K562 (cell line): ENCODE measurements around the gene CDX1. TPM values are rescaled to one million over a fixed set of nuclear protein-coding genes. Genes with fewer than 3 reads are reported as not detected.
A peak's percentile ranks its signal among the peaks of the same experiment; 100 is the strongest.

Experiments
- ARID1B ChIP-seq: fragments of 450-650 bp; IDR thresholded peaks from 2 replicates; pipeline ENCODE4 v1.6.1; 2016; ENCODE audit warnings: antibody characterized with exemption, mild to moderate bottlenecking, inconsistent platforms
- ARID3A ChIP-seq: IDR thresholded peaks from 2 replicates; pipeline ENCODE4 v1.6.1; 2012; ENCODE audit warnings: low read depth, low read length, improper control_type of control experiment, borderline replicate concordance
- BACH1 ChIP-seq: fragments of 200-800 bp; sonication (Bioruptor generic); IDR thresholded peaks from 2 replicates; pipeline ENCODE4 v1.6.1; 2016; ENCODE audit warnings: missing genetic modification characterization, missing compliant biosample characterization
- HDGF ChIP-seq: fragments of 450-650 bp; IDR thresholded peaks from 2 replicates; pipeline ENCODE4 v1.6.1; 2016
- HES1 ChIP-seq: fragments of 450-650 bp; IDR thresholded peaks from 2 replicates; pipeline ENCODE4 v1.6.1; 2016; ENCODE audit warnings: low read depth, mild to moderate bottlenecking, moderate library complexity
- JUND ChIP-seq, 2 experiments: IDR thresholded peaks; 2 replicates in 1 of 2; 3 replicates in 1 of 2; pipeline ENCODE4 v1.6.1; 2011; ENCODE audit warnings: borderline replicate concordance in 2 of 2, low read depth in 2 of 2, low read length in 2 of 2, improper control_type of control experiment in 1 of 2, missing biosample characterization in 1 of 2, missing genetic modification characterization in 1 of 2, missing genetic modification reagents in 1 of 2
- KDM4B ChIP-seq, 2 experiments: fragments of 450-650 bp in 1 of 2; sonication (generic) in 1 of 2; IDR thresholded peaks; 2 replicates each; pipeline ENCODE4 v1.6.1; 2016 to 2017; ENCODE audit warnings: borderline replicate concordance in 2 of 2, antibody characterized with exemption in 1 of 2, low read depth in 1 of 2, mild to moderate bottlenecking in 1 of 2
- L3MBTL2 ChIP-seq: fragments of 450-650 bp; IDR thresholded peaks from 2 replicates; pipeline ENCODE4 v1.6.1; 2016; ENCODE audit warnings: mild to moderate bottlenecking, moderate library complexity
- LEF1 ChIP-seq: fragments of 450-650 bp; IDR thresholded peaks from 2 replicates; pipeline ENCODE4 v1.6.1; 2016; ENCODE audit warnings: mild to moderate bottlenecking
- MECOM ChIP-seq: fragments of 250-450 bp; sonication (Bioruptor Pico); IDR thresholded peaks from 2 replicates; pipeline ENCODE4 v1.8.0; 2022; ENCODE audit warnings: inconsistent platforms
- MED1 ChIP-seq: sonication (generic); formaldehyde crosslinking; IDR thresholded peaks from 2 replicates; pipeline ENCODE4 v1.8.1; 2023; ENCODE audit warnings: missing genetic modification reagents, borderline replicate concordance
- MEIS2 ChIP-seq: fragments of 450-650 bp; IDR thresholded peaks from 2 replicates; pipeline ENCODE4 v1.6.1; 2014; ENCODE audit warnings: mild to moderate bottlenecking; ENCODE audit not compliant: partially characterized antibody
- NFATC3 ChIP-seq: fragments of 450-650 bp; IDR thresholded peaks from 2 replicates; pipeline ENCODE4 v1.6.1; 2017; ENCODE audit warnings: mild to moderate bottlenecking
- NRF1 ChIP-seq, 2 experiments: fragments of 450-650 bp; IDR thresholded peaks in 1 of 2; conservative IDR thresholded peaks in 1 of 2; 2 replicates each; pipeline ENCODE4 v1.6.1; 2014; ENCODE audit warnings: mild to moderate bottlenecking in 2 of 2
- SOX6 ChIP-seq: fragments of 450-650 bp; IDR thresholded peaks from 2 replicates; pipeline ENCODE4 v1.6.1; 2014; ENCODE audit warnings: mild to moderate bottlenecking
- TBL1XR1 ChIP-seq, 2 experiments: IDR thresholded peaks; 2 replicates each; pipeline ENCODE4 v1.6.1; 2012; ENCODE audit warnings: improper control_type of control experiment in 2 of 2, low read length in 2 of 2, mild to moderate bottlenecking in 1 of 2
- ZBTB8A ChIP-seq: fragments of 450-650 bp; IDR thresholded peaks from 2 replicates; pipeline ENCODE4 v1.6.1; 2018; ENCODE audit warnings: mild to moderate bottlenecking, moderate library complexity; ENCODE audit not compliant: partially characterized antibody
- ZNF174 ChIP-seq: fragments of 250-450 bp; sonication (Bioruptor Pico); IDR thresholded peaks from 2 replicates; pipeline ENCODE4 v1.4.0; 2020; ENCODE audit warnings: mild to moderate bottlenecking
- ZNF395 ChIP-seq: fragments of 200-800 bp; sonication (Bioruptor generic); IDR thresholded peaks from 2 replicates; pipeline ENCODE4 v1.6.1; 2017; ENCODE audit warnings: missing genetic modification characterization, missing compliant biosample characterization
- ZNF592 ChIP-seq: fragments of 450-650 bp; IDR thresholded peaks from 2 replicates; pipeline ENCODE4 v1.6.1; 2017; ENCODE audit warnings: antibody characterized with exemption, mild to moderate bottlenecking
- polyA plus RNA-seq, 8 experiments: library from polyadenylated mRNA; depleted of rRNA in 4 of 8; stranded (reverse) in 5 of 8; unstranded in 3 of 8; fragments of >200 nt; fragmentation: Nextera tagmentation in 2 of 8; fragmentation: Illumina TruSeq in 1 of 8; extraction: Ambion mirVana in 2 of 8; extraction: Trizol in 1 of 8; gene quantifications; 2 replicates each; pipeline versions ENCODE4 v1.2.1 to v1.2.3, GENCODE V29; 2011 to 2014; ENCODE audit warnings: inconsistent platforms in 1 of 8, missing spikeins in 1 of 8
- total RNA-seq, 7 experiments: library from RNA; depleted of rRNA in 6 of 7; stranded (reverse); fragments of >200 nt in 6 of 7; fragmentation: Illumina TruSeq in 2 of 7; extraction: Trizol in 2 of 7; gene quantifications; 2 replicates each; pipeline versions ENCODE4 v1.2.1 to v1.2.3, GENCODE V29; 2011 to 2021; ENCODE audit warnings: low replicate concordance in 1 of 7
- TF ChIP-seq, protein P1 (sequence below): sonication (generic); formaldehyde crosslinking; IDR thresholded peaks from 2 replicates; pipeline ENCODE4 v1.9.0; 2022; ENCODE audit warnings: mild to moderate bottlenecking, missing genetic modification reagents

Gene CDX1
- total and polyA plus RNA-seq, 9 of the 15 experiments (the other 6 are each of a cell fraction or from before 2014, with no cell fraction given): 0.06 to 0.16 TPM; not detected in 7

DNA sequence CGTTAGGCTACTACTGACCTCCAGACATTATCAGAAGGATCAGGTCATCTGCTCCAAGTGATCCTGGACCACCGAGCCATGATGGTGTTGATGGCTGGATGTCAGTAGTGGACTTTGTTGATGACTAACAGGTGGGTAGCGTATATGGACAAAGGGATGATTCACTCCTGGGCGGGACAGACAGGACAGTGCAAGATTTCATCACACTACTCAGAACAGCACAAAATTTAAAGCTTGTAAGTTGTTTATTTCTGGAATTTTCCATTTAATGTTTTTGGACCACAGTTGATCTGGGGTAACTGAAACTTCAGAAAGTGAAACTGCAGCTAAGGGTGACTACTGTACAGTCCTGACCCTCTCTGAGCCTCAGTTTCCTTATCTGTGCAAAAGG is 23.6 kb upstream of the CDX1 start (continued):
- TF ChIP-seq HDGF (no peak), NRF1 (conservative IDR thresholded peaks at IDR 0.05 in 1 of 2, IDR thresholded peaks at IDR 0.05 in 1 of 2) (peak in 1 of 2 experiments; percentile 34; a peak in 2 of 4 replicates), MEIS2 (peak; percentile 88), ZNF174 (CRISPR knock-in tag) (no peak), ARID1B (peak; percentile 77), MED1 (no peak), JUND (IDR thresholded peaks at IDR 0.05; ENCODE audit: borderline replicate concordance, low read depth, low read length) (peak; percentile 94), JUND (tag; IDR thresholded peaks at IDR 0.05; ENCODE audit: borderline replicate concordance, low read depth, low read length) (peak; percentile 92; the same call in 2 of the 3 replicates), MECOM (CRISPR knock-in tag) (peak; percentile 57; the same call in 1 of the 2 replicates), L3MBTL2 (0 out of 2 replicates have a peak, but pooled peaks have one; percentile 24), HES1 (no peak), TBL1XR1 (IDR thresholded peaks at IDR 0.05; ENCODE audit: low read length in 2 of 2) (peak in 1 of 2 experiments; percentile 67; a peak in 1 of 4 replicates), BACH1 (tag) (peak; percentile 19; the same call in 1 of the 2 replicates), ZBTB8A (no peak), ZNF592 (0 out of 2 replicates have a peak, but pooled peaks have one; percentile 45), NFATC3 (no peak), KDM4B (IDR thresholded peaks at IDR 0.05; ENCODE audit: borderline replicate concordance in 2 of 2, low read depth in 1 of 2) (no peak), SOX6 (peak; percentile 95), ZNF395 (CRISPR knock-in tag) (0 out of 2 replicates have a peak, but pooled peaks have one; percentile 20), ARID3A (0 out of 2 replicates have a peak, but pooled peaks have one; percentile 18), LEF1 (peak; percentile 43; the same call in 1 of the 2 replicates)
- TF ChIP-seq, protein P1, sequence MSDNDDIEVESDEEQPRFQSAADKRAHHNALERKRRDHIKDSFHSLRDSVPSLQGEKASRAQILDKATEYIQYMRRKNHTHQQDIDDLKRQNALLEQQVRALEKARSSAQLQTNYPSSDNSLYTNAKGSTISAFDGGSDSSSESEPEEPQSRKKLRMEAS (CRISPR knock-in tag): 0 out of 2 replicates have a peak, but pooled peaks have one; percentile 32
